Transverse colon (tissue), 4 donors: Measurements from ENCODE around the gene ALOX15.

ENCODE experiments used
- EP300 ChIP-seq: sonication (generic); formaldehyde crosslinking; IDR thresholded peaks from one replicate; pipeline ENCODE4 v1.6.1; 2017; ENCODE audit warnings: antibody characterized with exemption, low read depth
- POLR2A ChIP-seq: fragments of 450-650 bp; IDR thresholded peaks from one replicate; pipeline ENCODE4 v1.6.1; 2016; ENCODE audit warnings: antibody characterized with exemption, mild to moderate bottlenecking, moderate library complexity
- POLR2AphosphoS5 ChIP-seq, 3 donors: sonication (generic); formaldehyde crosslinking; IDR thresholded peaks; one replicate each; pipeline ENCODE4 v1.6.1; 2016; ENCODE audit warnings: antibody characterized with exemption in 3 of 3
- TF ChIP-seq, protein P1 (sequence below), 5 experiments: fragments of 200-600 bp in 3 of 5; fragments of 450-650 bp in 2 of 5; sonication (generic) in 3 of 5; IDR thresholded peaks; 1 replicate in 2 of 5; 2 replicates in 3 of 5; pipeline ENCODE4 v1.5.1; 2016 to 2017; ENCODE audit warnings: antibody characterized with exemption in 5 of 5, inconsistent platforms in 3 of 5, mild to moderate bottlenecking in 2 of 5, moderate library complexity in 1 of 5

- TF ChIP-seq, protein P1, sequence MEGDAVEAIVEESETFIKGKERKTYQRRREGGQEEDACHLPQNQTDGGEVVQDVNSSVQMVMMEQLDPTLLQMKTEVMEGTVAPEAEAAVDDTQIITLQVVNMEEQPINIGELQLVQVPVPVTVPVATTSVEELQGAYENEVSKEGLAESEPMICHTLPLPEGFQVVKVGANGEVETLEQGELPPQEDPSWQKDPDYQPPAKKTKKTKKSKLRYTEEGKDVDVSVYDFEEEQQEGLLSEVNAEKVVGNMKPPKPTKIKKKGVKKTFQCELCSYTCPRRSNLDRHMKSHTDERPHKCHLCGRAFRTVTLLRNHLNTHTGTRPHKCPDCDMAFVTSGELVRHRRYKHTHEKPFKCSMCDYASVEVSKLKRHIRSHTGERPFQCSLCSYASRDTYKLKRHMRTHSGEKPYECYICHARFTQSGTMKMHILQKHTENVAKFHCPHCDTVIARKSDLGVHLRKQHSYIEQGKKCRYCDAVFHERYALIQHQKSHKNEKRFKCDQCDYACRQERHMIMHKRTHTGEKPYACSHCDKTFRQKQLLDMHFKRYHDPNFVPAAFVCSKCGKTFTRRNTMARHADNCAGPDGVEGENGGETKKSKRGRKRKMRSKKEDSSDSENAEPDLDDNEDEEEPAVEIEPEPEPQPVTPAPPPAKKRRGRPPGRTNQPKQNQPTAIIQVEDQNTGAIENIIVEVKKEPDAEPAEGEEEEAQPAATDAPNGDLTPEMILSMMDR (IDR thresholded peaks at IDR 0.05) = no peak
- TF ChIP-seq EP300 (no peak), POLR2A (no peak), POLR2AphosphoS5 (IDR thresholded peaks at IDR 0.05) (no peak)
These were observed 40.9 kb downstream of the ALOX15 start for GRCh38 chr17:4600563-4600962.
